Embryonic facial prominence (tissue), 1 donor: ENCODE measurements around the gene HNRNPA1.
"Not testable (repeated sequence)": the region's sequence is repeated elsewhere in the genome, so short reads cannot be mapped to it uniquely, and the experiment has no call there.

Experiments
- DNase-seq: peaks from one replicate; pipeline ENCODE4 v3.0.0-alpha.2; 2016; ENCODE audit errors: extremely low spot score

The HNRNPA1 gene

GRCh38 chr12:54298904-54299303 lies 18.4 kb downstream of the HNRNPA1 start:
- no peak for DNase-seq

GRCh38 chr12:54299515-54300224 lies 19.1 kb downstream of the HNRNPA1 start:
- DNase-seq, result no peak

GRCh38 chr12:54300225-54300731 lies 19.8 kb downstream of the HNRNPA1 start:
- DNase-seq, result no peak

GRCh38 chr12:54300732-54301427 lies 20.4 kb downstream of the HNRNPA1 start, which contains the start of gene NFE2:
TSS of gene NFE2 (minus strand) at chr12:54301015. CDS start at chr12:54295248, 5,767 bp downstream.
- no peak for DNase-seq

GRCh38 chr12:54301428-54302048 lies 21.0 kb downstream of the HNRNPA1 start:
- no peak for DNase-seq

- no peak for DNase-seq
These were observed 23.1 kb downstream of the HNRNPA1 start for GRCh38 chr12:54303640-54304039.

- DNase-seq, result no peak
These were observed 23.8 kb downstream of the HNRNPA1 start for GRCh38 chr12:54304187-54304810.

- no peak for DNase-seq
These were observed 26.6 kb downstream of the HNRNPA1 start for GRCh38 chr12:54306925-54307741.

DNA sequence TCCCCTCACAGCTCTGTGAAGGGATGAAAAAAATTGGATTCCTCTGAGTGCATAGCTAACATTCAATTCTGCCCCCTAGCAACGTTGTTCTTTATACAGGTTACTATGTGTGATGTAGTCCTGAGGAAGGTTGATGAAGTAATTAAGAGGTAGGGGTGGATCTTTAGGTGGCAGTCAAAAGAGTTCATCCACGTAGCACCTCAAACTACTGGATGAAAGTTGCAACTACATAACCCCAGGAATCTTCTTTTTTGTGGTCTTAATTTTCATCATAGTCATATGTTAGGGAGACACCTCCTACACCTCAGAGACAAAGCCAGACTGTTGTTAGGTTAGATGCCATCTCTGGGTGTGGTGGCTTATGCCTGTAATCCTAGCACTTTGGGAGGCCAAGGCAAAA lies 30.5 kb downstream of the HNRNPA1 start:
- no peak for DNase-seq

DNA sequence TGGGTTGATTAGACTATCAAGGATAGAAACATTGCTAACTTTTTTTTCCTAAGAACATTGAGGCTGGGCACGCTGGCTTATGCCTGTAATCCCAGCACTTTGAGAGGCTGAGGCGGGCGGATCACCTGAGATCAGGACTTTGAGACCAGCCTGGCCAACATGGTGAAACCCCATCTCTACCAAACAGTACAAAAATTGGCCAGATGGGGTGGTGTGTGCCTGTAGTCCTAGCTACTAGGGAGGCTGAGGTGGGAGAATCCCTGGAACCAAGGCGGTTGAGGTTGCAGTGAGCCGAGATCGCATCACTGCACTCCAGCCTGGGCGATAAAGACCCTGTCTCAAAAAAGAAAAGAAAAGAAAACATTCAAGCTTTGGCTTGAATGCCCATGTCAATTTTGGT lies 31.8 kb downstream of the HNRNPA1 start:
- DNase-seq, result not testable (repeated sequence)

DNA sequence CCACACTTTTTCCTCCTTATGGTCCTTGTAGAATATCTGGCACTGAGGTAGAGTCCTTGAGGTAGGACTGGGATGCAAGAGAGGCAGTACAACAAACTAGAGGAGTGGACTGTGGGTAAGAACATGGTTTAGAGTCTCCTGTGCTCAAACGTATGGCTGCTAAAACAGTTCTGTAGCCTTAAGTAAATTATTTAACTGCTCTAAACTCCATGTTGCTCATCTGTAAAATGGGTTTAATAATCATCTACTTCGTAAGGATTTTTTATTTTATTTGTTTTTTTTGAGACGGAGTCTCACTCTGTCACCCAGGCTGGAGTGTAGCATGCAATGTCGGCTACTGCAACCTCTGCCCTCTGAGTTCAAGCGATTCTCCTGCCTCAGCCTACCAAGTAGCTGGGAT lies 40.8 kb downstream of the HNRNPA1 start:
- DNase-seq, result no peak

GRCh38 chr12:54324617-54325441 lies 44.3 kb downstream of the HNRNPA1 start, which contains the start of gene COPZ1:
TSS of gene COPZ1 (plus strand) at chr12:54325131. CDS start at chr12:54325164, 33 bp downstream.
- DNase-seq, result peak; percentile 99

DNA sequence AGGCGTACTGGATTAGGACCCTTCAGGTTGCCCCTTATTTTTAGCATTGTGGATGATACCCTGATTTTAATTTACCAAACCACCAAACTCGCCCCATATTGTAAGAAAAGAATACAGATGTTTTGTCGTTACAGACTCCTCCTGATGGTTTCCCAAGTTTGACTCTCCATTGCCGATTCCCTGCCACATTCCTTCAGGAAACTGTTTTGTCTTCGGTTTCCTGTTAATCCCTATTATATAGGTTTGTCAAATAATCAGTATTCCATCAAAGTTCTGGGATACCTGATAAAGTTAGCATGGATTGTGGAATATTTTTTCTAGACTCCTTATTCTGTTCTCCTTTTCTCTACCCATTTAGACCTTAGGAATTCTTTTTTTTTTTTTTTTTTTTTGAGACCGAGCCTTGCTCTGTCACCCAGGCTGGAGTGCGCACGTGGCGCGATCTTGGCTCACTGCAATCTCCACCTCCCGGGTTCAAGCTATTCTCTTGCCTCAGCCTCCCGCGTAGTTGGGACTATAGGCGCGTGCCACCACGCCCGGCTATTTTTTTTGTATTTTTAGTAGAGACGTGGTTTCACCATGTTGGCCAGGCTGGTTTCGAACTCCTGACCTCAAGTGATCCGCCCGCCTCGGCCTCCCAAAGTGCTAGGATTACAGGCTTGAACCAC lies 45.0 kb downstream of the HNRNPA1 start:
- DNase-seq, result not testable (repeated sequence)

GRCh38 chr12:54328595-54329337 lies 48.2 kb downstream of the HNRNPA1 start:
- no peak for DNase-seq

DNA sequence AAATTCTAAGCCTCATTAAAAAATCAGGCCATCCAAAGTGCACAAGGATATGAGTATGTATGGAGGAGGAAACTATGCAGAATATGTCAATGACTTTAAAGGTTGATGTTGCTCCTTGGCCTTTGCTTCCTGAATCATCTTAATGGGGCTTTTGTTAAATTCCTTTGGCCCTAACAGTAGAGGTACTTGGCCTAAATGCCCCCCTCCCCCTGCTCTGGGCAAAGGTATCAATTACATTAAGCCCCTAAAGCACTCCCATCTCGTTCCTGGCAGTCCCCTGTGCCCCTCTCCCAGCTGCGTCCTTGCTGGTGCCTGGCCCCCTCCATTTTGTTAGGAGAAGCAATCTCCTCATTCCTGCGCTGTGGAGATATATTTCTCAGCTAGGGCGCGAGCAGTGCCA lies 49.2 kb downstream of the HNRNPA1 start:
- DNase-seq, result no peak

DNA sequence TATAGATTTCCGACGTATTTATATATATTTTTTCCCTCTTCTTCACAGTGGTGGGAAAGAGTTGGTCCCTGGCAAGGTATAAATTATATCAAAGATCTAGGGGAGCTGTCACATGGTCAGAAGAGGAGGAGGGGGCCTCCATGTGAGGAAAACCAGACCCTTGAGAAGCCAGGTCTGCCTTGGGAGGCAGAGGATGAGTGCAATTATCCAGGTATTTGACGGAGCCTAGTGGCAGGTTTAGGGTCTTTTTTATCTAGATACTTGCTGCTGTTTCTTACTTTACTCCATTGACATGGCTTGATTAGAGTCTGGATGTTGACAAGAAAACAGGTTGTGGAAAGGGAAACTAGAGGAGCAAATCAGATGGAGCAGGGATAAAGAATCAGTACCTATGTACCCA lies 49.9 kb downstream of the HNRNPA1 start:
- DNase-seq, result no peak

GRCh38 chr12:54331461-54331860 lies 50.9 kb downstream of the HNRNPA1 start:
- DNase-seq, result no peak

DNA sequence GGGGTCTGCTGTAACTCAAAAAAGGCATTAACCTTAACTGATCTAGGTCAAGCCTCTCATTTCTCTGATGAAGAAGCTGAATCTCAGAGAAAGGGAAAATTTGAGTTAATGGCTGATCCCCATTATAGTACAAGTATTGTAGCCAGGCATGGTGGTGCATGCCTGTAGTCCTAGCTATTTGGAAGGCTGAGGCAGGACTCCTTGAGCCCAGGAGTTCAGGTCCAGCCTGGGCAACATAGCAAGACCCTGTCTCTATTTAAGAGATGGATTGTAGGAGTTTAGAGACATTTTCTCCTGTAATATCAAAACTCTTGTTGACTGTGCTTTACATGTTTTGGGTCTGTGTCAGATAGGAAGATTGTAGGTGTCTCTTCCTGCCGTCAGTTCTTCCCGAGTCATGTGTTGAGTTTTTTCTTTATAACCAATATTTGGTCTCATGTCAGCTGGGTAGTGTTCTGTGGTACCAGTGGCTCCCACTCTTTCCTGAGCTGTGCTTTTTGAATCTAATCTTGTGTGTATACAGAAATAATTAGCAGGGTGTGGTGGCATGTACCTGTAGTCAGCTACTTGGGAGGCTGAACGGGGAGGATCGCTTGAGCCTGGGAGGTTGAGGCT lies 53.0 kb downstream of the HNRNPA1 start:
- DNase-seq, result no peak
